ENCODE measurements around the gene MFAP3L. TPM values are rescaled to one million over a fixed set of nuclear protein-coding genes. Genes with fewer than 3 reads are reported as not detected.

Gene MFAP3L
- total RNA-seq = 1 to 10 TPM; 1.5 to 5.9 (median 3.3) TPM
- 1 to 10 TPM in 1 of 2 donors, under 1 TPM in 1; 0.76 to 1.9 TPM for polyA plus RNA-seq
- long read RNA-seq, donor 1 = 0 reads
- long read RNA-seq, donor 2 = 0 reads
- long read RNA-seq, donor 3, partial matches to known transcripts = 0 of 1 reads
- long read RNA-seq, donor 3, other reads (novel, unspliced or antisense) = 1 of 1 reads

DNA sequence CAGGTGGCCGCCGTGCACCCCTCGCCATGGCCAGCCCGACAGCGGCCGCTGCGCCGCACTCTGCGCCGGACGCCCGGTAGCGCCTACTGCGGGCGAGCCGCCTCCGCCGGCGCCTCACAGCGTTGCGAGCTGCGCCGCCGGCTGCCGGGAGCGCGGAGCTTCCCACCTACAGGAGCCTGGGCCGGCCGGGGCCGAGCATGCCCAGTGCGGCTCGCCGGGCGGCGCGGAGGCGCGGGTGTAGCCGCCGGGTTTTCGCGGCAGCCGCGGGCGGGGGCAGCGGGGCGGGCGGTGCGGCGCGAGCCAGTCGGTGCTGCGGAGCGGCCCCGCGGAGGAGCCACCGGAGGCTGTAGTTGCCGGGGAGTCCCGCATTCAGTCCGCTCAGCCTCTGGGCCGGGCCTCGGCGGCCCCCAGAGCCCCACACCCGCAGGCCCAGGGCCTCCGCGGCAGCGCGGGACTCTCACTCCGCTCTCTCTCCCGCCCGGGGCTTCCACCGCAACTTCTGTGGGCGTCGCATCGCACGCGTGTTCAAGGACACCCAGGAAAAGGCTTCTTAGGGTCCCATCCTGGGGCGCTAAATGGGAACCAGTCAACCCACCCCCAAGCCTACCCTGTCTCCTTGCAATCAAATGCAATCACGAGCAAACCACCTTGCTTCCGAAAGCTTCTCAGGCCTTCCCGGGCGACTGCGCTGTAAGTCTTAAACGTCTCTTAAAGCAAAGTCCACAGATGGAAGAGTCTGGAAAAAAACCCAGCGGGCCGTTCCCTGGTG is at the start of gene MFAP3L:
Gene MFAP3L (minus strand): TSS at position 143 of the 769 bp plus-strand sequence. CDS start 20,518 bp downstream, outside the sequence.
- H3K4me3 ChIP-seq = peak within 1 kb of the TSS; percentile 75 to 99 (median 92)
- no peaks in the 10 kb centered on the region for H3K9me3 ChIP-seq
- DNase-seq = peak; percentile 89 to 95 (median 91)
- TF ChIP-seq POLR2A (IDR thresholded peaks at IDR 0.05) = peak in 1 of 2 donors; percentile 46
- peak in 3 of 12 donors; percentile 9 to 23 (median 15) for TF ChIP-seq CTCF (IDR thresholded peaks at IDR 0.05)
- H3K4me1 ChIP-seq = peaks cover 0 to 15% (median 5%) of the 10 kb centered on the region in 12 donors
- intact Hi-C loops (cut with DNase I) = loop anchor here in 8 of 10 donors (1.0 to 10.0 kb wide), 6 partner anchors 264 to 422 kb away; partner anchors contain the start of genes NEK1 (in 5 of the 8) and CLCN3 (in 1 of the 8)
- peaks cover 0 to 26% (median 0%) of the 10 kb centered on the region in 9 donors for H3K27me3 ChIP-seq
- peak within 1 kb of the TSS; percentile 30 to 93 (median 88) for H3K27ac ChIP-seq
- 0 to 1% (median 0%) methylated on average over 26 to 86 of the region's 86 CpGs for WGBS, 4 donors
- peak; percentile 78 to 97 (median 92) for ATAC-seq
- no peaks in the 10 kb centered on the region for H3K36me3 ChIP-seq

GRCh38 chr4:170071196-170071595 is 45.0 kb upstream of the MFAP3L start:
- TF ChIP-seq POLR2A (IDR thresholded peaks at IDR 0.05) (no peak), CTCF (IDR thresholded peaks at IDR 0.05) (no peak)
- intact Hi-C loops (cut with DNase I) = no loop called here
- 85 to 90% (median 90%) methylated on average over 6 of the region's 6 CpGs for WGBS, 4 donors
- Histone ChIP-seq H3K4me1 (no peaks in the 10 kb centered on the region), H3K27me3 (no peaks in the 10 kb centered on the region), H3K27ac (no peak overlapping the region), H3K9me3 (no peaks in the 10 kb centered on the region), H3K4me3 (no peak overlapping the region), H3K36me3 (peaks cover 0 to 53% (median under 1%) of the 10 kb centered on the region in 9 donors)
- ATAC-seq (no peak), DNase-seq (no peak)

- ATAC-seq = no peak
Measured at GRCh38 chr4:170068438-170069128, 42.4 kb upstream of the MFAP3L start.

More at GRCh38 chr4:170068438-170069128, 42.4 kb upstream of the MFAP3L start:
- Histone ChIP-seq H3K27ac (no peak overlapping the region), H3K4me3 (no peak overlapping the region), H3K27me3 (no peaks in the 10 kb centered on the region), H3K36me3 (peaks cover 0 to 62% (median 7%) of the 10 kb centered on the region in 9 donors), H3K9me3 (no peaks in the 10 kb centered on the region), H3K4me1 (no peaks in the 10 kb centered on the region)
- no peak for TF ChIP-seq POLR2A (IDR thresholded peaks at IDR 0.05)
- no peak for TF ChIP-seq CTCF (IDR thresholded peaks at IDR 0.05)
- 95% methylated on average over 8 of the region's 8 CpGs for WGBS, 4 donors
- intact Hi-C loops (cut with DNase I) = no loop called here
- no peak for DNase-seq
